Transverse colon (tissue), 4 donors: ENCODE data around the gene MLST8. TPM values are rescaled to one million over a fixed set of nuclear protein-coding genes. Genes with fewer than 3 reads are reported as not detected.
"Not testable (repeated sequence)": the region's sequence is repeated elsewhere in the genome, so short reads cannot be mapped to it uniquely, and the experiment has no call there.

ENCODE experiments used
- DNase-seq: peaks from one replicate; pipeline ENCODE4 v3.0.0-alpha.2; 2019
- H3K27ac ChIP-seq, 4 donors: fragments of 200-600 bp; sonication (generic); 2 replicates each; pipeline ENCODE4 v1.5.1; 2016 to 2018; ENCODE audit warnings: inconsistent platforms in 4 of 4
- H3K27me3 ChIP-seq: fragments of 200-600 bp; sonication (generic); 2 replicates; pipeline ENCODE4 v1.5.1; 2017; ENCODE audit warnings: inconsistent platforms
- H3K36me3 ChIP-seq, 4 donors: fragments of 200-600 bp; sonication (generic); 2 replicates each; pipeline ENCODE4 v1.5.1; 2017 to 2019; ENCODE audit warnings: inconsistent platforms in 4 of 4
- H3K4me1 ChIP-seq, 4 donors: fragments of 200-600 bp; sonication (generic); 2 replicates each; pipeline ENCODE4 v1.5.1; 2017 to 2020; ENCODE audit warnings: inconsistent platforms in 4 of 4
- H3K4me3 ChIP-seq, 4 donors: fragments of 200-600 bp; sonication (generic); 1 replicate in 1 of 4; 2 replicates in 3 of 4; pipeline versions ENCODE4 v1.5.1 to v1.6.1; 2017 to 2019; ENCODE audit warnings: inconsistent platforms in 4 of 4
- H3K9me3 ChIP-seq, 2 donors: fragments of 200-600 bp; sonication (generic); 2 replicates each; pipeline ENCODE4 v1.5.1; 2017 to 2019; ENCODE audit warnings: inconsistent platforms in 2 of 2
- CTCF ChIP-seq, 5 experiments: fragments of 200-600 bp in 3 of 5; fragments of 450-650 bp in 2 of 5; sonication (generic) in 3 of 5; IDR thresholded peaks; 1 replicate in 2 of 5; 2 replicates in 3 of 5; pipeline ENCODE4 v1.5.1; 2016 to 2017; ENCODE audit warnings: antibody characterized with exemption in 5 of 5, inconsistent platforms in 3 of 5, mild to moderate bottlenecking in 2 of 5, moderate library complexity in 1 of 5
- EP300 ChIP-seq: sonication (generic); formaldehyde crosslinking; IDR thresholded peaks from one replicate; pipeline ENCODE4 v1.6.1; 2017; ENCODE audit warnings: antibody characterized with exemption, low read depth
- POLR2A ChIP-seq: fragments of 450-650 bp; IDR thresholded peaks from one replicate; pipeline ENCODE4 v1.6.1; 2016; ENCODE audit warnings: antibody characterized with exemption, mild to moderate bottlenecking, moderate library complexity
- POLR2AphosphoS5 ChIP-seq, 3 donors: sonication (generic); formaldehyde crosslinking; IDR thresholded peaks; one replicate each; pipeline ENCODE4 v1.6.1; 2016; ENCODE audit warnings: antibody characterized with exemption in 3 of 3
- WGBS, 2 donors: methylation state at CpG; one replicate each; pipeline ENCODE4 v1.1.5; 2018; ENCODE audit warnings: low coverage in 1 of 2; 5-methylcytosine and 5-hydroxymethylcytosine counted together
- in situ Hi-C, 4 donors: fragments of 200-750 bp; cut with MboI; loops; one replicate each; pipeline versions ENCODE4 v1.15.0 to v1.15.1; 2017; ENCODE audit warnings: low sequenced_read_pairs in 3 of 4, low pct_ligation_motif_present in 1 of 4, low pct_unique_long_range_greater_than_20kb in 1 of 4
- intact Hi-C: fragments of 100-400 bp; cut with DNase I; formaldehyde crosslinking; loops from one replicate; pipeline ENCODE4 v1.15.1; 2023; ENCODE audit warnings: low total_unique reads
- total RNA-seq, 4 donors: library from RNA; depleted of rRNA; stranded (reverse); fragments of >200 nt; gene quantifications; one replicate each; pipeline ENCODE4 v1.1.0, GENCODE V29; 2016

Gene MLST8
- total RNA-seq, 4 donors from 2014 or later = 50.8 to 81.8 (median 73.1) TPM

- Histone ChIP-seq H3K4me1 (peaks cover 4 to 10% (median 7%) of the 10 kb centered on the region in 4 donors), H3K27me3 (no peaks in the 10 kb centered on the region), H3K27ac (no peak overlapping the region), H3K9me3 (no peaks in the 10 kb centered on the region), H3K4me3 (no peak overlapping the region), H3K36me3 (peaks cover 0 to 81% (median 29%) of the 10 kb centered on the region in 4 donors)
- TF ChIP-seq POLR2A = no peak
- no peak for TF ChIP-seq EP300
- TF ChIP-seq CTCF (IDR thresholded peaks at IDR 0.05) = no peak
- WGBS, 2 donors = 92% methylated on average over 4 to 12 of the region's 12 CpGs
- DNase-seq = no peak
- in situ Hi-C loops = no loop called here
- intact Hi-C loops = no loop called here
Observed at GRCh38 chr16:2256531-2257140, 51.4 kb downstream of the MLST8 start.

GRCh38 chr16:2257726-2258125 lies 52.5 kb downstream of the MLST8 start:
- Histone ChIP-seq H3K9me3 (no peaks in the 10 kb centered on the region), H3K4me3 (no peak overlapping the region), H3K27me3 (no peaks in the 10 kb centered on the region), H3K4me1 (no peaks in the 10 kb centered on the region), H3K27ac (no peak overlapping the region), H3K36me3 (peaks cover 0 to 92% (median 34%) of the 10 kb centered on the region in 4 donors)
- no peak for DNase-seq
- TF ChIP-seq POLR2A = no peak
- TF ChIP-seq CTCF (IDR thresholded peaks at IDR 0.05) = no peak
- no peak for TF ChIP-seq EP300
- no peak for TF ChIP-seq POLR2AphosphoS5 (IDR thresholded peaks at IDR 0.05)
- in situ Hi-C loops (no loop called here), intact Hi-C loops (no loop called here)
- WGBS, 2 donors = 84 to 92% methylated on average over 4 to 6 of the region's 6 CpGs

GRCh38 chr16:2258530-2258929 lies 53.3 kb downstream of the MLST8 start:
- WGBS, 2 donors = 86 to 92% methylated on average over 4 to 7 of the region's 7 CpGs
- H3K27ac ChIP-seq, intact Hi-C loops, in situ Hi-C loops, DNase-seq, H3K4me3 ChIP-seq, H3K27me3 ChIP-seq, H3K4me1 ChIP-seq, H3K9me3 ChIP-seq: not testable (repeated sequence)
- peaks cover 0 to 93% (median 38%) of the 10 kb centered on the region in 4 donors for H3K36me3 ChIP-seq

Other genes starting within 250 kb of the MLST8 start
- gene NDUFB10, start 245.9 kb upstream of the MLST8 start, total RNA-seq = 100 to 1,000 TPM; 137 to 496 (median 250) TPM
- 1,000 to 10,000 TPM in 3 of 4 donors, 100 to 1,000 TPM in 1; 896 to 2,085 (median 1,613) TPM for gene RPS2, start 240.6 kb upstream of the MLST8 start, total RNA-seq
- not detected for gene RNF151, start 238.6 kb upstream of the MLST8 start, total RNA-seq
- gene TBL3, start 233.4 kb upstream of the MLST8 start, total RNA-seq = 10 to 100 TPM; 23.2 to 31.0 (median 28.2) TPM
- 10 to 100 TPM in 3 of 4 donors, 1 to 10 TPM in 1; 4.2 to 29.8 (median 19.4) TPM for gene NOXO1, start 224.0 kb upstream of the MLST8 start, total RNA-seq
- 100 to 1,000 TPM in 1 of 4 donors, 10 to 100 TPM in 3; 29.9 to 117 (median 64.3) TPM for gene GFER, start 221.3 kb upstream of the MLST8 start, total RNA-seq
- gene SYNGR3, start 215.5 kb upstream of the MLST8 start, total RNA-seq = 1 to 10 TPM in 3 of 4 donors, not detected in 1; 2.7 to 4.8 (median 2.9) TPM
- 100 to 1,000 TPM in 1 of 4 donors, 10 to 100 TPM in 3; 28.3 to 145 (median 42.0) TPM for gene ZNF598, start 195.6 kb upstream of the MLST8 start, total RNA-seq
- under 1 TPM in 1 of 4 donors, not detected in 3; 0.41 TPM for gene NPW, start 185.7 kb upstream of the MLST8 start, total RNA-seq
- 10 to 100 TPM in 3 of 4 donors, 1 to 10 TPM in 1; 3.7 to 61.9 (median 29.8) TPM for gene NHERF2, start 178.6 kb upstream of the MLST8 start, total RNA-seq
- 10 to 100 TPM; 12.7 to 32.9 (median 23.2) TPM for gene NTHL1, start 157.6 kb upstream of the MLST8 start, total RNA-seq
- 100 to 1,000 TPM in 2 of 4 donors, 10 to 100 TPM in 2; 88.3 to 206 (median 127) TPM for gene TSC2, start 157.5 kb upstream of the MLST8 start, total RNA-seq
- gene PKD1, start 69.6 kb upstream of the MLST8 start, total RNA-seq = 1,000 to 10,000 TPM in 1 of 4 donors, 100 to 1,000 TPM in 3; 131 to 1,015 (median 289) TPM
- 10 to 100 TPM in 3 of 4 donors, 1 to 10 TPM in 1; 8.3 to 28.4 (median 14.2) TPM for gene RAB26, start 56.8 kb upstream of the MLST8 start, total RNA-seq
- 10 to 100 TPM; 43.4 to 80.4 (median 63.0) TPM for gene TRAF7, start 49.7 kb upstream of the MLST8 start, total RNA-seq
- gene CASKIN1, start 8.8 kb upstream of the MLST8 start, total RNA-seq = under 1 TPM in 2 of 4 donors, not detected in 2; under 0.01 to 0.14 TPM
- 10 to 100 TPM in 2 of 4 donors, 1 to 10 TPM in 2; 5.7 to 29.9 (median 11.7) TPM for gene BRICD5, start 5.4 kb downstream of the MLST8 start, total RNA-seq
- 10 to 100 TPM; 18.0 to 49.0 (median 29.5) TPM for gene PGP, start 9.4 kb downstream of the MLST8 start, total RNA-seq
- 100 to 1,000 TPM in 1 of 4 donors, 10 to 100 TPM in 3; 36.5 to 124 (median 53.6) TPM for gene E4F1, start 18.1 kb downstream of the MLST8 start, total RNA-seq
- gene DNASE1L2, start 31.0 kb downstream of the MLST8 start, total RNA-seq = 1 to 10 TPM in 1 of 4 donors, under 1 TPM in 2, not detected in 1; 0.55 to 3.0 (median 0.64) TPM
- gene ECI1, start 46.1 kb downstream of the MLST8 start, total RNA-seq = 100 to 1,000 TPM in 2 of 4 donors, 10 to 100 TPM in 2; 24.5 to 218 (median 100) TPM
- gene RNPS1, start 62.7 kb downstream of the MLST8 start, total RNA-seq = 100 to 1,000 TPM; 110 to 153 (median 126) TPM
- 1 to 10 TPM; 3.4 to 8.6 (median 3.7) TPM for gene ABCA3, start 135.3 kb downstream of the MLST8 start, total RNA-seq
- gene CCNF, start 224.0 kb downstream of the MLST8 start, total RNA-seq = 10 to 100 TPM in 1 of 4 donors, 1 to 10 TPM in 2, under 1 TPM in 1; 0.75 to 24.9 (median 2.3) TPM